HepG2 (cell line): ENCODE results near the gene NNAT. TPM values are rescaled to one million over a fixed set of nuclear protein-coding genes. Genes with fewer than 3 reads are reported as not detected.

Experiments
- DMAP1 ChIP-seq: IDR thresholded peaks from 2 replicates; pipeline ENCODE4 v1.6.1; 2016
- JUNB ChIP-seq: sonication (generic); formaldehyde crosslinking; IDR thresholded peaks from 2 replicates; pipeline ENCODE4 v1.8.0; 2022; ENCODE audit warnings: missing genetic modification reagents, mild to moderate bottlenecking, borderline replicate concordance
- KDM3A ChIP-seq: IDR thresholded peaks from 2 replicates; pipeline ENCODE4 v1.6.1; 2018; ENCODE audit warnings: low read depth, missing compliant biosample characterization
- SMAD1 ChIP-seq: sonication (generic); formaldehyde crosslinking; IDR thresholded peaks from 2 replicates; pipeline ENCODE4 v1.4.0; 2020; ENCODE audit warnings: missing genetic modification reagents, low read depth, mild to moderate bottlenecking, borderline replicate concordance
- SNAPC2 ChIP-seq: sonication (generic); formaldehyde crosslinking; IDR thresholded peaks from 2 replicates; pipeline ENCODE4 v1.8.1; 2022; ENCODE audit warnings: mild to moderate bottlenecking, missing genetic modification reagents
- SNRNP70 ChIP-seq: fragments of 200-400 bp; formaldehyde crosslinking; IDR thresholded peaks from 2 replicates; pipeline ENCODE4 v1.6.1; 2017; ENCODE audit warnings: mild to moderate bottlenecking, low read depth, low read length, moderate library complexity
- STAG1 ChIP-seq: sonication (generic); formaldehyde crosslinking; IDR thresholded peaks from 2 replicates; pipeline ENCODE4 v1.4.0; 2020; ENCODE audit warnings: missing genetic modification reagents
- ZBTB21 ChIP-seq: sonication (generic); formaldehyde crosslinking; IDR thresholded peaks from 2 replicates; pipeline ENCODE4 v1.4.0; 2020; ENCODE audit warnings: missing genetic modification reagents
- ZFP90 ChIP-seq: sonication (generic); formaldehyde crosslinking; IDR thresholded peaks from 2 replicates; pipeline ENCODE4 v1.8.0; 2022; ENCODE audit warnings: missing genetic modification reagents, mild to moderate bottlenecking, inconsistent platforms, borderline replicate concordance
- ZNF180 ChIP-seq: sonication (generic); formaldehyde crosslinking; IDR thresholded peaks from 2 replicates; pipeline ENCODE4 v1.4.0; 2020; ENCODE audit warnings: low read depth, missing genetic modification reagents, borderline replicate concordance
- ZNF30 ChIP-seq: sonication (generic); formaldehyde crosslinking; IDR thresholded peaks from 2 replicates; pipeline ENCODE4 v1.5.0; 2020; ENCODE audit warnings: mild to moderate bottlenecking, missing genetic modification reagents
- ZNF468 ChIP-seq: sonication (generic); formaldehyde crosslinking; IDR thresholded peaks from 2 replicates; pipeline ENCODE4 v1.8.0; 2022; ENCODE audit warnings: mild to moderate bottlenecking, moderate library complexity, missing genetic modification reagents
- polyA plus RNA-seq, 8 experiments: library from polyadenylated mRNA; depleted of rRNA in 3 of 8; stranded (reverse) in 7 of 8; unstranded in 1 of 8; fragments of >200 nt; fragmentation: Illumina TruSeq in 4 of 8; extraction: Trizol in 4 of 8; gene quantifications; 2 replicates each; pipeline versions ENCODE4 v1.2.1 to v1.2.3, GENCODE V29; 2011 to 2016; ENCODE audit warnings: low read depth in 4 of 8, missing spikeins in 1 of 8, mixed read lengths in 1 of 8; ENCODE audit not compliant: insufficient read depth in 1 of 8
- total RNA-seq, 5 experiments: library from RNA; depleted of rRNA; stranded (reverse); fragments of >200 nt; fragmentation: Illumina TruSeq; extraction: Trizol; gene quantifications; 2 replicates each; pipeline ENCODE4 v1.2.3, GENCODE V29; 2016; ENCODE audit warnings: low read depth in 1 of 5
- TF ChIP-seq, protein P1 (sequence below): sonication (generic); formaldehyde crosslinking; IDR thresholded peaks from 2 replicates; pipeline ENCODE4 v1.4.0; 2020; ENCODE audit warnings: missing genetic modification reagents
- TF ChIP-seq, protein P2 (sequence below), 2 experiments: IDR thresholded peaks; 2 replicates each; pipeline ENCODE4 v1.6.1; 2011 to 2012; ENCODE audit warnings: low read length in 2 of 2, borderline replicate concordance in 1 of 2, low read depth in 1 of 2, mild to moderate bottlenecking in 1 of 2, moderate library complexity in 1 of 2
- TF ChIP-seq, protein P3 (sequence below): IDR thresholded peaks from 2 replicates; pipeline ENCODE4 v1.6.1; 2016; ENCODE audit warnings: missing biosample characterization, missing genetic modification reagents, low read depth
- TF ChIP-seq, protein P4 (sequence below): IDR thresholded peaks from 2 replicates; pipeline ENCODE4 v1.6.1; 2018; ENCODE audit warnings: missing genetic modification reagents
- TF ChIP-seq, protein P5 (sequence below): sonication (generic); formaldehyde crosslinking; IDR thresholded peaks from 2 replicates; pipeline ENCODE4 v1.8.1; 2022; ENCODE audit warnings: mild to moderate bottlenecking, missing genetic modification reagents
- TF ChIP-seq, protein P6 (sequence below): sonication (generic); formaldehyde crosslinking; IDR thresholded peaks from 2 replicates; pipeline ENCODE4 v1.8.1; 2023; ENCODE audit warnings: mild to moderate bottlenecking, missing genetic modification reagents, borderline replicate concordance

Gene NNAT
- total and polyA plus RNA-seq, 2 of the 13 experiments (the other 11 are each of a cell fraction or from before 2014, with no cell fraction given), result not detected

DNA sequence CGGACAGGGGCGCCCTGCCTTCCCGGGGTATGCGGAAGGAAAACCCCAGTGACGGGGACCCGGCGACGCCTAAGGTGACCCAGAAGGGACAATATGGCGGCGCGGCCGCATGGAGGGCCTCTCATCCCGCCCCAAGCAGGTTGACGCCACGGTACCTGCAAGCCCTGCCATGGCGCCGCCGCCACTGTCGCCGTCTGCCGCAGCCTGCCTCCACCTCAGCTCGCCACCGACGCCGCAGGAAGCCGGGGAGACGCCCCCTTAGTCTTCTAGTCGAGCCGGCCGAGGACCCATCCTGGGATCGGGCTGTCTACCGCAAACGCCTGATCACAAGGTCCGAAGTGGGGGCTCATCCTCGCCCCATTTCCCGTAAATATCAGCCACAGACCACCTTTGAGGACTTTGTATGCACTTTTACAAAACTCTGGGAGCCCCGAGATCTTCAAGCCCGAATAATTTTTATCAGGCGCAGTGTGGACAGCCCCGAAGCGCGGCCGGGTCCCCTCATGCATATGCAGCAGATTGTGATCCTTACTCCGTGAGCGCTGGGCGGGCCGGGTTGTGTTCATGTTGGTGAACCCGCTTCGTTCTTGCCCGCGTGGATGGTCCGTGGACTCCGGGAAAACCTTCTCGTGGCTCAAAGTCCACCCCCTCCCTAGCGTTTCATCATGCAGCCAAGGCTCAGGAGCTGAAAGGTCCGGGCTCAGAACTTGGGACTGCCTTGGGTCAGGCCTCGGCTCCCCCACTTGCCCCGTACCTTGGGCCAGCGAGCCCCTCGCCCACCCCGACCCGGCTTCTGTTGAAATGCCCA is 6.8 kb downstream of the NNAT start, which contains the start of gene BLCAP (continued):
- TF ChIP-seq, protein P1, sequence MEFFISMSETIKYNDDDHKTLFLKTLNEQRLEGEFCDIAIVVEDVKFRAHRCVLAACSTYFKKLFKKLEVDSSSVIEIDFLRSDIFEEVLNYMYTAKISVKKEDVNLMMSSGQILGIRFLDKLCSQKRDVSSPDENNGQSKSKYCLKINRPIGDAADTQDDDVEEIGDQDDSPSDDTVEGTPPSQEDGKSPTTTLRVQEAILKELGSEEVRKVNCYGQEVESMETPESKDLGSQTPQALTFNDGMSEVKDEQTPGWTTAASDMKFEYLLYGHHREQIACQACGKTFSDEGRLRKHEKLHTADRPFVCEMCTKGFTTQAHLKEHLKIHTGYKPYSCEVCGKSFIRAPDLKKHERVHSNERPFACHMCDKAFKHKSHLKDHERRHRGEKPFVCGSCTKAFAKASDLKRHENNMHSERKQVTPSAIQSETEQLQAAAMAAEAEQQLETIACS (CRISPR knock-in tag), result no peak
- TF ChIP-seq ZNF468, result no peak
- TF ChIP-seq ZNF30, result no peak
- peak; percentile 83 for TF ChIP-seq KDM3A
- TF ChIP-seq DMAP1 (CRISPR knock-in tag), result peak; percentile 94
- TF ChIP-seq, protein P2, sequence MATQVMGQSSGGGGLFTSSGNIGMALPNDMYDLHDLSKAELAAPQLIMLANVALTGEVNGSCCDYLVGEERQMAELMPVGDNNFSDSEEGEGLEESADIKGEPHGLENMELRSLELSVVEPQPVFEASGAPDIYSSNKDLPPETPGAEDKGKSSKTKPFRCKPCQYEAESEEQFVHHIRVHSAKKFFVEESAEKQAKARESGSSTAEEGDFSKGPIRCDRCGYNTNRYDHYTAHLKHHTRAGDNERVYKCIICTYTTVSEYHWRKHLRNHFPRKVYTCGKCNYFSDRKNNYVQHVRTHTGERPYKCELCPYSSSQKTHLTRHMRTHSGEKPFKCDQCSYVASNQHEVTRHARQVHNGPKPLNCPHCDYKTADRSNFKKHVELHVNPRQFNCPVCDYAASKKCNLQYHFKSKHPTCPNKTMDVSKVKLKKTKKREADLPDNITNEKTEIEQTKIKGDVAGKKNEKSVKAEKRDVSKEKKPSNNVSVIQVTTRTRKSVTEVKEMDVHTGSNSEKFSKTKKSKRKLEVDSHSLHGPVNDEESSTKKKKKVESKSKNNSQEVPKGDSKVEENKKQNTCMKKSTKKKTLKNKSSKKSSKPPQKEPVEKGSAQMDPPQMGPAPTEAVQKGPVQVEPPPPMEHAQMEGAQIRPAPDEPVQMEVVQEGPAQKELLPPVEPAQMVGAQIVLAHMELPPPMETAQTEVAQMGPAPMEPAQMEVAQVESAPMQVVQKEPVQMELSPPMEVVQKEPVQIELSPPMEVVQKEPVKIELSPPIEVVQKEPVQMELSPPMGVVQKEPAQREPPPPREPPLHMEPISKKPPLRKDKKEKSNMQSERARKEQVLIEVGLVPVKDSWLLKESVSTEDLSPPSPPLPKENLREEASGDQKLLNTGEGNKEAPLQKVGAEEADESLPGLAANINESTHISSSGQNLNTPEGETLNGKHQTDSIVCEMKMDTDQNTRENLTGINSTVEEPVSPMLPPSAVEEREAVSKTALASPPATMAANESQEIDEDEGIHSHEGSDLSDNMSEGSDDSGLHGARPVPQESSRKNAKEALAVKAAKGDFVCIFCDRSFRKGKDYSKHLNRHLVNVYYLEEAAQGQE (IDR thresholded peaks at IDR 0.05; ENCODE audit: borderline replicate concordance in 1 of 2, low read depth in 1 of 2, low read length in 2 of 2), result peak in 1 of 2 experiments; percentile 56; a peak in 1 of 4 replicates
- TF ChIP-seq, protein P3, sequence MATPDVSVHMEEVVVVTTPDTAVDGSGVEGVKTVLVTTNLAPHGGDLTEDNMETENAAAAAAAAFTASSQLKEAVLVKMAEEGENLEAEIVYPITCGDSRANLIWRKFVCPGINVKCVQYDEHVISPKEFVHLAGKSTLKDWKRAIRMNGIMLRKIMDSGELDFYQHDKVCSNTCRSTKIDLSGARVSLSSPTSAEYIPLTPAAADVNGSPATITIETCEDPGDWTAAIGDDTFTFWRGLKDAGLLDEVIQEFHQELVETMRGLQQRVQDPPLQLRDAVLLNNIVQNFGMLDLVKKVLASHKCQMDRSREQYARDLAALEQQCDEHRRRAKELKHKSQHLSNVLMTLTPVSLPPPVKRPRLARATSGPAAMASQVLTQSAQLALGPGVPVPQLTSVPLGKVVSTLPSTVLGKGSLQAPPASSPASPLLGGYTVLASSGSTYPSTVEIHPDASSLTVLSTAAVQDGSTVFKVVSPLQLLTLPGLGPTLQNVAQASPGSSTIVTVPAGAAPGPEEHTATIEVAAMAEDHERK (CRISPR knock-in tag), result no peak
- TF ChIP-seq, protein P4, sequence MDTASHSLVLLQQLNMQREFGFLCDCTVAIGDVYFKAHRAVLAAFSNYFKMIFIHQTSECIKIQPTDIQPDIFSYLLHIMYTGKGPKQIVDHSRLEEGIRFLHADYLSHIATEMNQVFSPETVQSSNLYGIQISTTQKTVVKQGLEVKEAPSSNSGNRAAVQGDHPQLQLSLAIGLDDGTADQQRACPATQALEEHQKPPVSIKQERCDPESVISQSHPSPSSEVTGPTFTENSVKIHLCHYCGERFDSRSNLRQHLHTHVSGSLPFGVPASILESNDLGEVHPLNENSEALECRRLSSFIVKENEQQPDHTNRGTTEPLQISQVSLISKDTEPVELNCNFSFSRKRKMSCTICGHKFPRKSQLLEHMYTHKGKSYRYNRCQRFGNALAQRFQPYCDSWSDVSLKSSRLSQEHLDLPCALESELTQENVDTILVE (CRISPR knock-in tag), result peak; percentile 70; the same call in 1 of the 2 replicates
- TF ChIP-seq, protein P5, sequence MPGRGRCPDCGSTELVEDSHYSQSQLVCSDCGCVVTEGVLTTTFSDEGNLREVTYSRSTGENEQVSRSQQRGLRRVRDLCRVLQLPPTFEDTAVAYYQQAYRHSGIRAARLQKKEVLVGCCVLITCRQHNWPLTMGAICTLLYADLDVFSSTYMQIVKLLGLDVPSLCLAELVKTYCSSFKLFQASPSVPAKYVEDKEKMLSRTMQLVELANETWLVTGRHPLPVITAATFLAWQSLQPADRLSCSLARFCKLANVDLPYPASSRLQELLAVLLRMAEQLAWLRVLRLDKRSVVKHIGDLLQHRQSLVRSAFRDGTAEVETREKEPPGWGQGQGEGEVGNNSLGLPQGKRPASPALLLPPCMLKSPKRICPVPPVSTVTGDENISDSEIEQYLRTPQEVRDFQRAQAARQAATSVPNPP (CRISPR knock-in tag), result peak; percentile 57; the same call in 1 of the 2 replicates
- no peak; the same call in 1 of the 2 replicates for TF ChIP-seq ZNF180
- 0 out of 2 replicates have a peak, but pooled peaks have one; percentile 35 for TF ChIP-seq ZFP90 (CRISPR knock-in tag)
- peak; percentile 26; the same call in 1 of the 2 replicates for TF ChIP-seq STAG1 (CRISPR knock-in tag)
- TF ChIP-seq, protein P6, sequence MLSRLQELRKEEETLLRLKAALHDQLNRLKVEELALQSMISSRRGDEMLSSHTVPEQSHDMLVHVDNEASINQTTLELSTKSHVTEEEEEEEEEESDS (CRISPR knock-in tag), result peak; percentile 85
- TF ChIP-seq SMAD1, result 0 out of 2 replicates have a peak, but pooled peaks have one; percentile 46
- peak; percentile 62; the same call in 1 of the 2 replicates for TF ChIP-seq ZBTB21 (CRISPR knock-in tag)
- TF ChIP-seq SNAPC2, result peak; percentile 92; the same call in 1 of the 2 replicates
- no peak for TF ChIP-seq SNRNP70
- no peak; the same call in 1 of the 2 replicates for TF ChIP-seq JUNB (CRISPR knock-in tag)
